Ramos (cell line): ENCODE data around the gene CD96.
"Not testable (repeated sequence)": the region's sequence is repeated elsewhere in the genome, so short reads cannot be mapped to it uniquely, and the experiment has no call there.

Experiments
- in situ Hi-C: fragments of 300-500 bp; cut with MboI; formaldehyde crosslinking; loops from one replicate; pipeline ENCODE4 v1.14.3; 2022; ENCODE audit warnings: low sequenced_read_pairs; ENCODE audit not compliant: unreplicated experiment

Gene CD96

GRCh38 chr3:111548092-111548491 lies 6.1 kb downstream of the CD96 start:
- in situ Hi-C loops: no loop called here

- in situ Hi-C loops: no loop called here
Observed at GRCh38 chr3:111548756-111549155, 6.8 kb downstream of the CD96 start.

GRCh38 chr3:111561902-111562301 lies 19.9 kb downstream of the CD96 start:
- in situ Hi-C loops: not testable (repeated sequence)

GRCh38 chr3:111566844-111567243 lies 24.8 kb downstream of the CD96 start:
- in situ Hi-C loops: no loop called here

DNA sequence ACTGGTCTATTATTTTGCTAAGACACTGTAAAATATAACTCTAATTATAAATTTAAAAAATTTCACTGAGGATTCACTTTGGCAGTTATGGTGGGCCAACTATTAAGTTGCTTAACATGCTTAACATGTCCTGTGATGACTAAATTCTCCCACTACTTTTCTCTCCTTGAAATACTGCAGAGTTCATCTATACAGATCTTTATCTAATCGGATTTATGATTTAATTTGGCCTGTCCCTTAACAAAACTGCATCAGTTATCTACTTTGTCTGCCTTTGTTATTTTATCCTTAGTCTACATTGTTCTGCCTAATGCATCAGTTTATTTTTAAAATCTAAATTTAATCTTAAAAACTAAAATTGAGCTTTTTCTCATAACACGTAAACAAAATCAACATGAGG lies 26.4 kb downstream of the CD96 start:
- in situ Hi-C loops: no loop called here

- in situ Hi-C loops: no loop called here
Observed at GRCh38 chr3:111568911-111569310, 26.9 kb downstream of the CD96 start.

- in situ Hi-C loops: no loop called here
Observed at GRCh38 chr3:111570404-111571030, 28.5 kb downstream of the CD96 start.

GRCh38 chr3:111571282-111571681 lies 29.3 kb downstream of the CD96 start:
- in situ Hi-C loops: no loop called here

GRCh38 chr3:111571907-111572460 lies 30.0 kb downstream of the CD96 start:
- in situ Hi-C loops: no loop called here

- in situ Hi-C loops: no loop called here
Observed at GRCh38 chr3:111577113-111577512, 35.1 kb downstream of the CD96 start.

GRCh38 chr3:111577798-111578685 lies 36.0 kb downstream of the CD96 start:
- in situ Hi-C loops: no loop called here

DNA sequence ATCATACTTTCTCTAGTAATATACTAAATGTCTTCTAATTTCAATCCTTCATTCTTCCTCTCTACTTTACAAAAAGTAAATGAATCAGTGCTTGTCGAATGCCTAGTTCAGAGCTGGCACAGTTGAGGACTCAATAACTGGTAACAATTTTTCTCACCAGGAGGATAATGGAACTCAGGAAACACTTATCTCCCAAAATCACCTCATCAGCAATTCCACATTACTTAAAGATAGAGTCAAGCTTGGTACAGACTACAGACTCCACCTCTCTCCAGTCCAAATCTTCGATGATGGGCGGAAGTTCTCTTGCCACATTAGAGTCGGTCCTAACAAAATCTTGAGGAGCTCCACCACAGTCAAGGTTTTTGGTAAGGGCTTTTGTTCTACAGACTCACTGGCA lies 36.9 kb downstream of the CD96 start:
- in situ Hi-C loops: no loop called here

- in situ Hi-C loops: no loop called here
Observed at GRCh38 chr3:111579495-111579894, 37.5 kb downstream of the CD96 start.

- in situ Hi-C loops: no loop called here
Observed at GRCh38 chr3:111581403-111582119, 39.6 kb downstream of the CD96 start.

DNA sequence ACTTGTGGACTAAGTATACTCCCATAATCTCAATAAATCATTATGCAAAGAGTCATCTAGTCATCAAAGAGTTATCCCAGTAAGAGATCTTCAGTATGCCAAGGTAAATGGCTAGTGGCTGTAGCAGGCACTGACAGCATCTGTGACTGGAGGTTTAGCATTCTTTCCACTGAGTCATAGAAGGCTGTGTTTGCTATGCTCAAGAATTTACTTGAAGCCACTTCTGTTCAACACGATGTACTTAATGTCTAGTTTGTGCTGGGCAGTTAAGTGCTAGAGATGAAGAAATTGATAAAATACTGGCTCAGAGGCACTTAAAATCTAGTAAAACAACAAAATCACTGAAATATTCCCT lies 40.1 kb downstream of the CD96 start:
- in situ Hi-C loops: no loop called here

- in situ Hi-C loops: no loop called here
Observed at GRCh38 chr3:111584744-111585143, 42.7 kb downstream of the CD96 start.

DNA sequence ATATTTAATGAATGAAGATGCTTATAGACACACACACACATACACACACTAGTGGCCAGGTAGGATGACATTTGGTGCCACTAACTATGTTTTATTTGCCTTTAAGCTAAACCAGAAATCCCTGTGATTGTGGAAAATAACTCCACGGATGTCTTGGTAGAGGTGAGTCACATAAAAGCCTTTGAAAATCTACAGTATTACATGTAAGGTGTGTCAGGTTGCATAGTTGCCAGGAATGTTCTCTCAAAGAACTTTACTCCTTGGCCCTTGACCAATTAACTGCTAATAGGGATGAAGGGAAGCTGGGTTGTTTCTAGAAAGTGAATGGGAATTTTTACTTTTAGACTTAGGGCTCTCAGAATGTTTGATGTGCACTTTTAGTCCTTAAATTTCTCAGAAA lies 43.2 kb downstream of the CD96 start:
- in situ Hi-C loops: no loop called here

GRCh38 chr3:111588527-111588926 lies 46.5 kb downstream of the CD96 start:
- in situ Hi-C loops: no loop called here

- in situ Hi-C loops: no loop called here
Observed at GRCh38 chr3:111589303-111590142, 47.5 kb downstream of the CD96 start.

DNA sequence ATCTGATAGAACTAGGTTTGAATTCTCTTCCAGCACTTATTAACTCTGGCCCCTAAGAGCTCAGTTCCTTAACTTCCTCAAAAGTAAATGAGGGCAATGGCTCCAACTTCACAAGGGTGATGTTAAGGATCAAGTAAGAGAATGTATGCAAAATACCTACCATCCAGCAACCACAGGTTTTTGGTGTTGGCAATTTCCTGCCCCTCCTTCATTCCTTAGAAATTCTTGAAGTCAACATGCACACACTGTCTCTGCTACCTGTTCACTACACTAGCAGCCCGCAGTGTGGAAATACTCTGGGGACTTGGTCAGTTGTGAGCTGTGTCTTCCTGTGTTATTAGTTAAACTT lies 48.1 kb downstream of the CD96 start:
- in situ Hi-C loops: no loop called here
